Suppressor macrophage (primary cell): Measurements from ENCODE around the gene TRIO.

ENCODE experiments used
- DNase-seq, 4 experiments: peaks; one replicate each; pipeline ENCODE4 v3.0.0-alpha.2; 2020 to 2022

TRIO gene

DNA sequence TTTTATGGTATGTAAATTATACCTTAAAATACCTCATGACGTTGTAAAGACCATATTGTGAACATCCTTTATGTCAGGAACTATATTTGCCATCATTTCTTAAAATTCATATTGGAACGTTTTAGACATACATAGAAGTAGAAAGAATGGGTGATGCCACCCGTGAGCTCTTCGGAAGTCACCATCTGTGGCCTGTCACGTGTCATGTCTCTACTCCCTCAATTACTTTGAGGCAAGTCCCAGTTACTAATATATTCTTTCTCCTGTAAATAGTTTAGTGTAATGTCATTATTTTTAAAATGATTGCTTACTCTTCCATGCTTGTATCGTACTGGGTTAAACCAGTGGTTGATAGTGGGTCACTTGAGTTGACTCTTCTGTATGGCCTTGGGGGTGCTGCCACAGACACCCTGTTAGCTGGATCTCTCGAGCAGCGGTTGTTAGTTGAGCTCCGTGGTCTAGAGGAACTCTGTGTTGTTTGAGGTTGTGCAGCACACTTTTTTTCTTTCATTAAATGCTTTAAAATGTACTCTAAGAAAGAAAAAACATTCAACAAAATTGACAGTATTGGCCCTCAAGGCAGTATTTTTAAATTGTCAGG is 66.2 kb downstream of the TRIO start:
- DNase-seq, result no peak

DNA sequence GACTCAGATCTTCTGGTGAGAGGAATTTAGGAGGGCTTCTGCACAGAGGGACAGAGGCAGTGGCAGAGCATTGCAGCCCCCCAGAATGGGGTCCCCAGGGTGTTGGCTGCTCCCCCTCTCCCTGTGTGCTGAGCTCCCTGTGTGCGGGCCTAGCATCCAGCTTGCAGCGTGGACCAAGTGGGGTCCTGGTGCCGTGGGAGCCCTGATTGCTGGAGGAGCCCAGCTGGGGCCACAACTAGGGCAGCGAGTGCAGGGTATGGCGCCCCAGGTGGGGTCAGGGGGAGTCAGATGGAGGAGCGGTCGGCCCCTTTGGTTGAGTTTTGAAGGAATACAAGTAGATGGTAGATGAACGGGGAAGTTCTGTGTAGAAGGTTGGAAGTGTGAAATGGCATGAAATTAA is 66.7 kb downstream of the TRIO start:
- no peak for DNase-seq

DNA sequence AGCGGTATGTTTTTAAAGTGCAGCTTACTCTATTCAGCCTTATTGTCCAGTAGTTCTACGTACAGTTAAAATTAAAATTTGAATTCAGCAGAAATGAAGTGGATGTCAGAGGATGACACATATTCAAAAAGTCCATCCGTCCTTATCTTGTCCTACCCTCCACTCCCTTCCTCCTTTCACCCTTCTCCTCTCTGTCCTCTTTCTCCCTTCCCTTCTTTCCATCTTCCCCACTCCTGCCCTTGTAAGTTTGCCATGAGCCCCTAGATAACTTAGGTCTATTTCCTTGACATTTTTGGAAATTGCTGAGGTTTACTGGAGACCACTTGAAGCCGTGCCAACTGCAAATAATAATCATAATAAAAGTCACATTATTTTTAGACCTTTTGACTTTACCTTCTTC is 67.6 kb downstream of the TRIO start:
- no peak for DNase-seq

DNA sequence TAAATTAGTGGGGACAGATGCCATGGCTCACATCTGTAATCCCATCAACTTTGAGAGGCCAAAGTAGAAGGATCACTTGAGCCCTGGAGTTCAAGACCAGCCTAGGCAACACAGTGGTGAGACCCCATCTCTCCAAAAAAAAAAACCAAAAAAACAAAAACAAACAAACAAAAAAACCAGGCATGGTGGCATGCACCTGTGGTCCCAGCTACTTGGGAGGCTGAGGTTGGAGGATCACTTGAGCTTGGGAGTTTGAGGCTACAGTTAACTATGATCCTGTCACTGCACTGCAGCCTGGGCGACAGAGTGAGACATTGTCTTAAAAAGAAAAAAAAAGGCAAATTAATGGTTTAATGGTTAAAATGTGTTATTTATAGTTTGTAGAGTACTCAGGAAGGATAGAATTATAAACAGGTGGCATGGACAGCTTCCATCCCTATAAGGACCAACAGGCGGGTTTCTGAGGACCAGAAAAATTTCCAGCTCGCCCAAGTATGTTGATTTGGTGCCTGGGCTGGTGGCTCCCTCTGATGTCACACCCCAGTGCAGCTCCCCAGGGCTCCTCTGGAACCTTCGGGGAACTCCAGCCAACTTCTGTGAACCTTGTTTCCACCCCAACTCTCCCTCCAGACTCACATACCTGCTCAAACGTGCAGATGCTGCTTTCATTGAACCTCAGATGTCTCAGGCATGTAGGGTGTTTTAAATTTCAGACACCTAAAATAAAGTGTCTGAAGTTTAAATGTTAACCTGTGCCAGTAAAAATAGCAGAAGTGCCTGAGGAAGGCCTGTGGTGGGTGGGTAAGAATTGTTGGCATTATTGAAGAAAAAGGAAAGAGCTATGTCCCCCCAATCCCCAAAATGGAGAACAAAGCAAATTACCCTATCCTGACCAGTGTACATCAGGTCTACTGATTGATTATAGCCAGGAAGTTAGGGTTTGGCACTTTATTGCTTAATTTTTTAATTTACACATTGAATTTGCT is 69.0 kb downstream of the TRIO start:
- DNase-seq, result no peak

DNA sequence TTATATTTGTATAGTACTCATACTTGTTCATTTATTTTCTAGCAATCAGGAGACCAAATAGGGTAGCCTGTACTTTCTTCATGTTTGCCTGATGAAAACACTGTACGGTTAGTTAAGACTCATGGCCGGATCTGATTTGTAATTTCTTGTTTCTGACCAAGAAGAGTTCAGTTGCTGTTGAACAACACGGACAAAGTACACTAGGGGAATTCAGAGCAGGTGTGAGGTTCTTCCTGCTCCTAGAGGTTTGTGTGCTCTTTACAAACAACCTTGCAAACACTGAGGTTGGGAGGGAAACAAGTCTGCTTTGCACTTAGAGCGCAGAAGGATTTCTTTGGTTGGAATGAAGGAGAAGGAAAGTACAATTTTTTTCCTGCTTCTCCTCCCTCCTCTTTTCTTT is 69.7 kb downstream of the TRIO start:
- no peak for DNase-seq

DNA sequence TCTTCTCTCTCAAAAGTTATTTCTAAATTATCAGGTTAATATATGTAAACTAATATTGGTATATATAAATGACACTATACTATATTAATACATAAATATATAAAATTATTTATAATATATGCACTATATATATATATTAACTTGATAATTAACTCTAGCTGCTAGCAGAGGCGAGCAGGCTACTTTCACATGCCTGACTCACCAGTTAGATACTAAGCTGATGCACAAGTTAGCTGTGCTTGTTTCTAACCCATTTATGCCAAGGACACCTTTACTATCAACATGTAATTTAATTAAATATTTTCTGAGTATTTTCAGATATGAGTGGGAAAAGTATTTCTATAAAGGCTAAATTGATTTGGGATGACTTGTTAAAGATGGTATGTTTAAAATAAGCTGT is 70.1 kb downstream of the TRIO start:
- no peak for DNase-seq

DNA sequence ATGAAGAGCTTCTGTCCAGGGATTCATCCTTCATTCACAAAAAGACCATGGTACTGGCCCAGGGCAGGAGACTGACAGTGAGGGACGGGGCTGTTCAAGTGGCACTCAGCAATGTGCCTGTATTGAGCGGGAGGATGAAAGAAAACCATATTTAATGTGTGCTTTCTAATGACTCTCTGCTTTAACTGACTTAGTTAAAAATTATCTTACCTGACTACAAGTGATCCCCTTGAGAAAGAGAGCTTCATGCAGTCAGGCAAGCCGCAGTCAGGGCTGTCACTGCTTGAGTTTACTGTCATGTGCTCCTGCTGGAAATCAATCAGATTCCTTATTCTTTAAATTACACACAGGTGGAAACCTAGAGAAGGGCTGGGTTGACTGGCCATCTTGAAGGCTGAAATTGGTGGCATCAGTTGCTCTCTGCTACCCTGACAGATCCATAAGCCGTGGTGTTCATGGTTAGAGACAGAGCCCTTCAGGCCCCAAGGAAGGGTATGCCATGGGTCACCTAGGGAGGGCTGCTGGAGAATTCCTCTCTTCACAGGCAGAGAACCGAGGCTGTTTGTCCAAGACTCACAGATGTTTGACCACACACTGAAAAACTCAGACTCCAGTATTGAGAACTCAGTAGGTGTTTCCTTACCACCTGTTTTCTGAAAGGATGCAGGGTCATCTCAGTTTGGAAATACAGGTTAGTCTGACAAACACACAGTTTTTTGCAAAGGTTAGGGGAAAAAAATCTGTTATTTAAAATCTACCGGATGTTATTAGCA is 70.9 kb downstream of the TRIO start:
- DNase-seq, result no peak

DNA sequence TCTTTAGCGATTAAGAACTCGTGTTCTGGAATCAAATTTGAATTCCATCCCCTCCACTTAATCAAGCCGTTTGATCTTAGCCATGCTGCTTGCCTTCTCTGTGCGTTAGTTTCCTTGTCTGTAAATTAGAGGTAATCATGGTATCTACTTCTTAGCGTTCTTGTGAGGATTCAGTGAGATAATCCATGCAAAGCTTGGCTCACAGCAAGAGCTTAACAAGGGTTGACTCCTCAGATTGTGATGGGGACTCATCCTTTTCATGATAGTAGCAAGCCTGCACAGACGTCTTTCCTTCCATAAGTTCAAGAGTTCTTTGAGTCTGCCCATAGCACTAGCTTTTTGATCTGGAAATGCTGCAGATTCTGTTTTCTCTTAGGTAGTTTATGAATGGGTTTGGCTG is 72.8 kb downstream of the TRIO start:
- no peak for DNase-seq

DNA sequence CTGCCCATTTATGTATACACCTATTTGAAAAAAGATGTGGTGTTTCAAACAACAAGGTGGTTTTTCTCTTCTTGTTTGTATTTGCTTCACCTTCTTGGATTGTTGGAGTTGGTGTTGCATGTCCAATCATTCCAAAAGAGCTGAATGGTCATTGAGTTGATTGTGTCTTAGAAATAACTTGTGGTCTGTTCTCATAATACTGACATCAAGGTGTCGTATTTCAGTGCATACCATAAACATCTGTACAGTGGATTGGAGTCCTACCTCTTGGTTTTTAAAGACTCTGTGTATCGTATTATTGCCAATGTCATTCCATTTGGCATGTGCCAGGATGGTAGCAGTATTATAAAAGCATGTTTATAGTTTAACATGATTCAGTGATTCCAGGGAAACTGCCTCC is 73.2 kb downstream of the TRIO start:
- DNase-seq, result no peak

DNA sequence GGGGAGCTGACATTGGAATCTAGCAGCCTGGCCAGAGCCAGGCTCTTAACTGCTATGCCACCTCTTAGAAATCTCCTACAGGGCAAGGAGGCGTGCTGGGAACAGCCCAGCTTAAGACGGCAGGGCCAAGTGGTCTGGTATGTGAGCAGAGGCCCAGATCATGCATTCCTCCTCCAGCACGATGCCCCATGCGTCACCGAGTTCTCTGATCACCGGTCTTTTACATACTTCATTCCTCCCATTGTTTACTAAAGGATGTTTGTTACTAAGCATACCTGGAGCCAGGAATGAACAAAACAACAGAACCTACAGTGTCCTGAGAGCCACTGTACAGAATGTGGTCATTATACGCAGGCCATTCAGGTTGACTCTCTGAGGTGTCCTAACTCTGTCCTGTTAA is 73.8 kb downstream of the TRIO start:
- DNase-seq, result no peak

DNA sequence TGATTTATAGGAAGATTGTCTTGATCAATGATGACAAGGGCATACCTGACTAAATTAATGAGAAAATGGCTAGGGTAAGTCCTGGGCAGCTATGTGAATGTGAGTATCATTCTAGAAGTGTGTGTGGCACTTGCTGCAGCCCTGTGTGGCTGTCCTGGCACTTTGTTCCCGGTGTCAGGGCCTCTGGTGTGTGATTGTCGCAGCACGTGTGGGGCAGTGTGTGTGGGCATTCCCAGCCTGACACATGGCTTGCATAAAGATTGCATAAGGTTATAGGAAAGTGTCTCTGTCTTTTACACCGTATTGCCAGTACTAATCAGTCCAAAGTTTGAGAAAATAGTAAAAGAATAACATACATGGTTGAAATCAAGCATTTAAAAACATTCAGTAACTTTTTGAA is 74.4 kb downstream of the TRIO start:
- DNase-seq, result peak in 3 of 4 experiments; percentile 53 to 62 (median 54)

DNA sequence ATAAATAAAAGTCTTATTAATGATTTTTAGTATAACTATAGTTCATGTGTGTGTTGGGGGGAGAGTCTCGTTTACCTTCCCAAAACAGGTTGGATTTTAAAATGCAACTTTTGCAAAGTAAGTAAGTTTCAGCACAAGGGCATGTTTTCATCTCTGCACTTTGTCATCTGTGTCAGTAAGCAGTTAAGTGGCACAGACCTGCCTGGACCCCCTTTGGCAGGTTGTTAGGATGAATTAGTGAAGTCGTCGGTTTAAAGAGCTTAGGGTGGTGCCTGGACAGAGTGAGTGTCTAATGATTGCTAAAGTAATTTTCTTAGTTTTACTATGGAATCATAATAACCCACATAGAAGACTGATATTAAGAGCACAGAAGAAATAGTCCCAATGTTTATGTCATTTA is 74.9 kb downstream of the TRIO start:
- no peak for DNase-seq

DNA sequence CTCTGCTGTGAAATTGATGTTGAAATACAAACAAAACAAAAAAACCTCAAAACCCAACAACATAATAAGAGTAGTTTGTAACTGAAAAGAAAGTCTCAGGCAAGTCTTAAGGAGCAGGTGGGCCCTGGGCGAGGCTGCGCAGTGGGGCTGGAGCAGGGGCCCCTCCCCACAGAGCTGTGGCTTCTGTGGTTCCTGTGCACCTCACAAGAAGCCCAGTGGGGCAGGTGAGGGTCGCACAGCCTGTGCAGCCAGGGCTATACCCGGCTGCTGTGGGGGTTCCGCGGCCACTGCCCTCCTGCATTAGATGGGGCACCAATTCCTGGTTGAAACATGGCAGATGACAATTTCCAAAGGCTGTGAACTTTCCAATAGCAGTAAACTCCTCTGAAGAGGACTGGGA is 75.3 kb downstream of the TRIO start:
- no peak for DNase-seq

DNA sequence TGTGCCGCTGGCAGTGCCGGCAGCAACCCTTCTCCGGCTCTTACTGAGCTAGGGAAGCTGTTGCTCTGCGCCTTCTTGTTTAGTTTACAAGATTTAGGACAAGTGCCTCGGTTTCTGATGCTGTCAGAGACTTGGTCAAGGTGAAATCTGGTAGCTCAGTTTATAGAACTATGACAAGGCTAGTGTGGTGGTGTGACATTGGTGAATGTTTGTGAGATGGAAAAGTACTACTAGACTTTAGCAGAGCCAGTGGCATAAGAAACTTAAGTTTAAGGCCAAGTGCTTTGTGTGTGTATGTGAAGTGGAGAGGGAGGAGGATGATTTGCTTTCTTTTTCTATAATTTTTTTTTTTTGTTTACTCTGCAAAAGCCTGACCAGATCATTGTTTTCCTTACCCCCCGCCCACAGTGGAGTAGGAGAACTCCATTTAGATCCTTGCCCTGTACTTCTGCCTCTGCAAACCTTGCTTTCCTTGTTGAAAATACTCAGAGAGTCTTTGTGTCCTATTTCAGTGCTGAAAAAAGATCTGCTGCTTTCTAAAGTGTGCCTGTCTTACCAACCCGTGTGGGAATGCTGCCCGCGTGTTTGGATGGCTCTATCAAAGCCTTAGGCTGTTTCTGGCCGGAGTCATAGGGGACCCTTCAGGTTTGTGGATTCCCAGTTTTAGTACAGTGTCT is 75.9 kb downstream of the TRIO start:
- DNase-seq, result peak in 2 of 4 experiments; percentile 17 to 19

DNA sequence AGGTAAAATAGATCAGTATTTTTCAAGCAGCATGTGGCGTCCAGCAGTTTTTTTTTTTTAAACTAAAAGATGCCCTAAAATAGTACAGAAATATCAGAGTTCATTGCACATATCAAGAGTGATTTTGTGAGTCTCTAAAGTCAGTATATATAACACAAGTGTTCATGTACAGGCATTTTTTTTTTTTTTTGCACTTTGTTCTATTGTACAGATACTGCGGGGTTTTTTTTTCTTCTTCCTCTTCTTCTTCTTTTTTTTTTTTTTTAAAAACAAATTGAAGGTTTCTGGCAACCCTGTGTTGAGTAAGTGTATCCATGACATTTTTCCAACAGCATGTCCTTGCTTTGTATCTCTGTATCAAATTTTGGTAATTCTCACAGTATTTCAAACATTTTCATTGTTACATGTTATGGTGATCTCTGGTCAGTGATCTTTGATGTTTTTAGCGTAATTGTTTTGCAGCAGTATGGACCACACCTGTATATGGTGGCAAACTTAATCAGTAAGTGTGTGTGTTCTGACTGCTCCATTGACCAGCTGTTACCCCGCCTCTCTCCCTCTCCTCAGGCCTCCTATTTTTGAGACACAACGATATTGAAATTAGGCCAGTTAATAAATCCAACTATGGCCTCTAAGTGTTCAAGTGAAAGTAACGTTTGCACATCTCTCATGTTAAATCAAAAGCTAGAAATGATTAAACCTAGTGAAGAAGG is 76.8 kb downstream of the TRIO start:
- DNase-seq, result no peak

DNA sequence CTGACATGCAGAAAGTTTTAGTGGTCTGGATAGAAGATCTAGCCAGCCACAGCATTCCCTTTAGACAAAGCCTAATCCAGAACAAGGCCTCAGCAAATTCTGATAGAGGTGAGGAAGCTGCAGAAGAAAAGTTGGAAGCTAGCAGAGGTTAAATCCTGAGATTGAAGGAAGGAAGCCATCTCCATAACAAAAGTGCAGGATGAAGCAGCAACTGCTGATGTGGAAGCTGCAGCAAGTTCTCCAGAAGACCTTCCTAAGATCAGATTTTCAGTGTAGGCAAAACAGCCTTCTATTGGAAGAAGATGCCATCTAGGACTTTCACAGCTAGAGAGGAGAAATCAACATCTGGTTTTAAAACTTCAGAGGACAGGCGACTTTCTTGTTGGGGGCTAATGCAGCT is 77.5 kb downstream of the TRIO start:
- no peak for DNase-seq

DNA sequence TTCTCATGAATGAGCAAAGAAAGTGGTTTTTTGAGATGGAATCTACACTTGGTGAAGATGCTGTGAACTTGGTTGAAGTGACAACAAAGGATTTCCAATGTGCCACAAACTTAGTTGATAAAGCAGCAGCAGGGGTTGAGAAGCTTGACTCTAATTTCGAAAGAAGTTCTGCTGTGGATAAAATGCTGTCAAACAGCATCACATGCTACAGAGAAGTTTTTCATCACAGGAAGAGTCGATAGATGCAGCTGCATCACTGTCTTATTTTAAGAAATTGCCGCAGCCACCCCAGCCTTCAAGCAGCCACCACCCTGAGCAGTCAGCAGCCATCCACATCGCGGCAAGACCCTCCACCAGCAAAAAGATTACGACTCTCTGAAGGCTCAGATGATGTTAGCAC is 78.6 kb downstream of the TRIO start:
- DNase-seq, result no peak

DNA sequence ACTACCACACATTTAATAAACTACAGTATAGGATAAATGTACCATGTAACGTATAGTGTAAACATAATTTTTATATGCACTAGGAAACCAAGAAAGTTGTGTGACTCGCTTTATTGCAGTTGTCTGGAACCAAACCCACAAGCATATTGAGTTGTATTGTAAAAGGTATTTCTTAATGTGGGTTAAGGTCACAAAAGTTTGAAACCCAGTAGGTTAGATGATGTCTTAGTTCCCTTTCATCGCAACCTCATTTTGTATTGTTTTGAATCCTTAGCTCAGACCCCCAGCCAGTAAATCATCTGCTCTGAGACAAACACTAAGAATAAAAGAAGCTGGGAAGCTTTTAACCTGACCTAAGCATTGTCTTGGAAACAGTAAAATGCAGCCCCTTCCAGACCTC is 79.1 kb downstream of the TRIO start:
- DNase-seq, result no peak

DNA sequence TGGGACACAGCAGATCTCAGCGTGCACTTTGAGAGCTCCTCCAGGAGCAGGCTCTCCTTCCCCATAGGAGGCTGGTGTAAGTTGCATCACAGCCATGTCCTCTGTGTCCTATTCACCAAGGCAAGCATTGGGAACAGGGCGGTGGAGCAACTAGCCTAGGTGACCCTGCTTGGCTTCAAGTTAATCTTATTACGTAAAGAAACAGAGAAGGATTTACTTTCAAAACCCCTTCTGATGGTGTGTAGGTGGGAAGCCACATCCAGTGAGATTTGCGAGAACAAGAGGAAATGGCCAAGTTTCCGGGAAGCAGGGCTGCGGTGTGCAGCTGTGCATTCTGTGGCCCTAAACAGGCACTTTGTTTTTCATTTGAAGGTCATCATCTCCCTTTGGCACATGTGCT is 80.2 kb downstream of the TRIO start:
- DNase-seq, result peak in 1 of 4 experiments; percentile 29

DNA sequence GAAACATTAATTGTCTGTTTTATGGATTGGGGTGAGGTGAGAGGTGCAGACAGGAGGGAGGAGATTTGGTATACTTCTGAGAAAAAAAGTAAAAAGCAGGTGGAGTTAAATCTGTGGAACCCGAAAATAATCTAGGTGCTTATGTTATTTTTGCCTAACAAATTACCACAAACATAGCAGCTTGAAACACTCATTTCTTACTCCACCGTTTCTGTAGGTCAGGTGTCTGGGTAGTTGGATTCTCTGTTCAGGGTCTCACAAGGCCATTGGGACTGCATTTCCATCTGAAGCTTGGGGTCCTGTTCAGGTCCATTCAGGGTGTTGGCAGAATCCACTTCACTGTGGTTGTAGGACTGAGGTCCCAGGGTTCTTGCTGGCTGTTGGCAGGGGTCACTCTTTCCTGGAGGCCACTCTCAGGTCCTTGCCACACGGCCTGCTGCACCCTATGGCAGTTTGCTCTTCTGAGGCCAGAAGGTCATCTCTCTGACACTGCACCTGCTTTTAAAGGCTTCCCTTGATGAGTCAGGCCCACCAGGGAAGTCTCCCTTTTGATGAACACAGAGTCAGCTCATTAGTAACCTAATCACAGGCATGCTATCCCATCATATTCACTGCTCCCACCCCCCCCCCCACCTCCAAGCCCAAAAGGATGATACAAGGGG is 82.2 kb downstream of the TRIO start:
- DNase-seq, result no peak

DNA sequence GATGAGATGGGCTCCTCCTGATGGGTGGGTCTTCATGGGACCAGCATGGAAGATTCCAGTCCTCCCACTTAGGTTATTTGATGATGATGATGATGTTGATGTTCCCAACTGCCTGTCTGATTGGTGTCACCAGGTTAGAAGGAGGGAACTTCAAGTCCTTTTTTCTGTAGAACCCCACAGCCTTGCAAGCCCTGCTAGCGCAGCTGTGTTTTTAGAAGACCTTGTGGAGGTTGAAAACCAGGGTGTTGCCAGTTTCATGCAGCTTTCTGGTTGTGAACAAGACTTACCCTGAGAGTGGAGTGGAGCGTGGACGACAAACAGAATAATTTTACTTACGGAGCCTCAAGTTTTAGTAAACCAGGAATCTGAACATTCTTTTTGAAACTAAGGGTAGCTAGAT is 83.0 kb downstream of the TRIO start:
- DNase-seq, result no peak

DNA sequence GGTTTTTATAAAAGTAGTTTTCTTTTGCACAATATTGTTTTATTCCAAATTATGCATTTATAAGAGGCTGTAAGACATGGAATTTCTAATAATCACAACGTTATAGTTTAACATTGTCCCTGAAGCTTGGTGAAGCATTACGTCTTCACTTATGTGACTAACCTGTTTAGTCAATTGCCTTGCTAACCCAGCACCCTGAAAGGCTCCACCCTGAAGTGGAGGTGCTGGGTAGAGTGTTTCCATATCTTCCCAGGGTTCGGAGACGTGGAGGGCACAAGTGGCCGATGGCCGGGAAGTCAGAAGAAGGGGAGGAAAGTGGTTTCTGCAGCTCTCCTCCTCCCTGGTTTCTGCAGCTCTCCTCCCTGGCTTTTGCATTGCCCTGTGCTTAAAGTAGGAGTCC is 83.4 kb downstream of the TRIO start:
- DNase-seq, result no peak
